Heart left ventricle (tissue), 16 donors: Measurements from ENCODE around the gene CPEB4. TPM values are rescaled to one million over a fixed set of nuclear protein-coding genes. Genes with fewer than 3 reads are reported as not detected.

Experiments used
- ATAC-seq, 4 donors: fragments of 200-7000 bp; cut with Tn5 transposase; one replicate each; pipeline ENCODE4 v1.9.1; 2020 to 2022; ENCODE audit warnings: moderate library complexity in 4 of 4, mild to moderate bottlenecking in 3 of 4, moderate number of reproducible peaks in 1 of 4
- DNase-seq, 5 donors: peaks; one replicate each; pipeline ENCODE4 v3.0.0-alpha.2; 2020
- H3K27ac ChIP-seq, 12 donors: fragments of 200-600 bp; sonication (generic) in 4 of 12; one replicate each; pipeline versions ENCODE4 v1.5.0 to v1.8.0; 2016 to 2022; ENCODE audit warnings: mild to moderate bottlenecking in 2 of 12
- H3K27me3 ChIP-seq, 9 donors: fragments of 200-600 bp; sonication (generic) in 2 of 9; one replicate each; pipeline versions ENCODE4 v1.5.1 to v1.8.0; 2016 to 2022; ENCODE audit warnings: mild to moderate bottlenecking in 3 of 9
- H3K36me3 ChIP-seq, 9 donors: fragments of 200-600 bp; sonication (generic) in 2 of 9; one replicate each; pipeline versions ENCODE4 v1.5.0 to v1.8.0; 2018 to 2022; ENCODE audit warnings: mild to moderate bottlenecking in 2 of 9
- H3K4me1 ChIP-seq, 12 donors: fragments of 200-600 bp; sonication (generic) in 4 of 12; one replicate each; pipeline versions ENCODE4 v1.5.0 to v1.8.0; 2016 to 2022; ENCODE audit warnings: mild to moderate bottlenecking in 3 of 12
- H3K4me3 ChIP-seq, 12 donors: fragments of 200-600 bp; sonication (generic) in 4 of 12; one replicate each; pipeline versions ENCODE4 v1.5.0 to v1.8.0; 2017 to 2022; ENCODE audit warnings: mild to moderate bottlenecking in 9 of 12, moderate library complexity in 4 of 12
- H3K9me3 ChIP-seq, 12 donors: fragments of 200-600 bp; sonication (generic) in 4 of 12; one replicate each; pipeline versions ENCODE4 v1.5.0 to v1.8.0; 2016 to 2022; ENCODE audit warnings: mild to moderate bottlenecking in 1 of 12
- CTCF ChIP-seq, 12 donors: fragments of 200-600 bp; sonication (generic) in 4 of 12; IDR thresholded peaks; one replicate each; pipeline versions ENCODE4 v1.5.0 to v1.8.0; 2018 to 2022; ENCODE audit warnings: antibody characterized with exemption in 12 of 12, mild to moderate bottlenecking in 5 of 12
- POLR2A ChIP-seq, 2 donors: fragments of 450-650 bp; IDR thresholded peaks; one replicate each; pipeline ENCODE4 v1.6.1; 2017; ENCODE audit warnings: antibody characterized with exemption in 2 of 2, mild to moderate bottlenecking in 2 of 2, moderate library complexity in 2 of 2
- WGBS, 4 donors: extraction: QIAGEN DNeasy Blood & Tissue Kit in 2 of 4; methylation state at CpG; one replicate each; pipeline versions ENCODE4 v1.1.5 to v1.1.7; 2013 to 2018; 5-methylcytosine and 5-hydroxymethylcytosine counted together
- intact Hi-C, 10 donors: fragments of 100-400 bp; cut with DNase I; formaldehyde crosslinking; loops; one replicate each; pipeline versions ENCODE4 v1.11.1 to v1.14.2; 2022
- polyA plus RNA-seq, 2 donors: library from polyadenylated mRNA; stranded (reverse); fragments of 200-250 nt; gene quantifications; one replicate each; pipeline ENCODE4 v1.2.3, GENCODE V29; 2013
- total RNA-seq, 9 donors: library from RNA; depleted of rRNA in 2 of 9; stranded (reverse); fragments of >200 nt in 2 of 9; fragmentation: NEBNext Ultra II Directional in 3 of 9; extraction: Animal tissue kit (Norgen Biotek cat#: 25700) in 3 of 9; gene quantifications; one replicate each; pipeline versions ENCODE4 v1.1.0 to v1.2.4, GENCODE V29; 2016 to 2023
- donor health status: ischemic (EF 13 %, LVEDD 7.1; RV severe dilation, severe dysfunction).
- donor health status: healthy with polysubstance abuse.
- donor health status: DM: no; HTN: yes; CAD: no.
- donor health status: DM: no; HTN: no; CAD: no.
- donor health status: ischemic (EF 25% LVEDD 6.9; RV normal size, moderate dysfunction).
- donor health status: ischemic (EF 25% LVEDD 5.7; RV mildly dilated, moderate dysfunction).
- donor health status: healthy.
- donor health status: DM: yes; HTN: yes; CAD: no.
- donor health status: ischemic (EF 35%, LVEDD 5.7; RV mildly dilated, moderate dysfunction).
- donor health status: nonischemic (EF 11% LVEDD 7.7; RV severe dilation, severe dysfunction).
- donor health status: DM: yes; HTN: yes; CAD: no.
- donor health status: PGD.
- donor health status: ischemic (EF 29% LVEDD 5.4; RV normal size, mild dysfunction).
- donor health status: nonischemic (EF 23%, LVEDD 6.1; RV moderate dilation, normal function).

Gene CPEB4
- total and polyA plus RNA-seq, 11 donors = 28.7 to 217 (median 168) TPM

- H3K4me1 ChIP-seq = peaks cover 0 to 25% (median 9%) of the 10 kb centered on the region in 12 donors
- no peak overlapping the region for H3K27ac ChIP-seq
- no peaks in the 10 kb centered on the region for H3K9me3 ChIP-seq
- DNase-seq (no peak), ATAC-seq (no peak)
- H3K4me3 ChIP-seq = no peak overlapping the region
- TF ChIP-seq POLR2A (IDR thresholded peaks at IDR 0.05) (no peak), CTCF (IDR thresholded peaks at IDR 0.05) (no peak)
- H3K36me3 ChIP-seq = no peaks in the 10 kb centered on the region
- intact Hi-C loops = loop anchor here in 8 of 10 donors (5.0 to 10.0 kb wide), 5 partner anchors 77 to 210 kb away; partner anchors contain the start of gene CPEB4 (in 1 of the 8)
- 74 to 76% (median 75%) methylated on average over 5 of the region's 5 CpGs for WGBS, 4 donors
- peaks cover 0 to 7% (median 0%) of the 10 kb centered on the region in 9 donors for H3K27me3 ChIP-seq
Observed at GRCh38 chr5:173974688-173975239, 86.6 kb downstream of the CPEB4 start.

DNA sequence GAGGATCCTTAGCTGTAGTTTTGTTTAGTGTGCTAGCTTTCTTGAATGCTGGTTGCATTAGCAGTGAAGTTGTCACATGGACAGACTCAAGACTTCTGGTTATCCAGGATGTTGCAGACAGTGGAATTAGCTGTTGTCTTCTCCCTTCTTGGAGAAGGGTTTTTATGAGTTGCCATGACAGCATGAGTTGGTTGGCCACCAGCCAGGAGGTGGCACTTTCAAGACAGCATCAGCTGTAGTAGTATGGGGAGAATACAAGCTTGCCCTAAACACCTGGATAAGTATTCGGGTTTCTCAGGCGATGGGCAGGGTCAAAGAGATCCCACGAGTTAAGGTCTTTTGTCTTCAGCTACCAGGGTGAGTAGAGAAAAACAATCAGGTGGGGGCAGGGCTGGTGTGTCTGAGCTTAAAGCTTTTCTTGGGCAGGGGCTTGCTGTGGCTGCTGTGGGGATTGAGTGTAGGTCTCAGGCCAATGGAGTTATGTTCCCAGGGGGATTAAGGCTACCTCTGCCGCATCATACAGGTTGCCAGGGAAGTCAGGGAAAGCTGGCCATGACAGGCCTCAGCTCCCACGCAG, 93.1 kb downstream of the CPEB4 start:
- WGBS, 4 donors = 70 to 79% (median 72%) methylated on average over 5 of the region's 5 CpGs
- Histone ChIP-seq H3K4me1 (no peaks in the 10 kb centered on the region), H3K36me3 (no peaks in the 10 kb centered on the region), H3K27me3 (peaks cover 0 to 11% (median 0%) of the 10 kb centered on the region in 9 donors), H3K9me3 (peaks cover 0 to 11% (median 0%) of the 10 kb centered on the region in 12 donors), H3K27ac (no peak overlapping the region), H3K4me3 (no peak overlapping the region)
- intact Hi-C loops = loop anchor here in 4 of 10 donors (10.0 kb wide), 3 partner anchors 334 to 686 kb away; no protein-coding TSS in a partner anchor
- DNase-seq = no peak
- no peak for ATAC-seq
- TF ChIP-seq POLR2A (IDR thresholded peaks at IDR 0.05) (no peak), CTCF (IDR thresholded peaks at IDR 0.05) (no peak)

DNA sequence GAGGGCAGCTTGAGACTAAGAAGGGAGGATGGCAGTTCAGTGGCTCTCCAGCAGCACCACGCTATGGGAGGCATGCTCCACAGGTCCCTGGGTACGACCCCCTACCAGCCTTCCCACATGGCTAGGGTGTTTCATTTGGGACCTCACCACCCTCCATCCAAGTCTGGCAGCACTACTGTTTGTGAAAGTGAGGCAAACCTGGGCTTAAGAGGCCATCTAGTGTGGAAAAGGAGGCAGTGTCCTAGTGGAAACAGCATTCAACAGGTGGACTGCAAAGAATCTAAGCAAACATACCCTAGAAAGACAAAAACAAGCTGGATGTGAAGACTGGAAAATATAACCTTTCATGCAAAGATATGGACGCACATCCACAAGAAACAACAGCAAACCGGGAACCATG, 96.1 kb downstream of the CPEB4 start:
- Histone ChIP-seq H3K36me3 (no peaks in the 10 kb centered on the region), H3K27me3 (peaks cover 0 to 11% (median 0%) of the 10 kb centered on the region in 9 donors), H3K9me3 (peaks cover 0 to 11% (median 0%) of the 10 kb centered on the region in 12 donors), H3K4me1 (no peaks in the 10 kb centered on the region), H3K4me3 (no peak overlapping the region), H3K27ac (no peak overlapping the region)
- DNase-seq = no peak
- intact Hi-C loops = loop anchor here in 4 of 10 donors (10.0 kb wide), 3 partner anchors 331 to 689 kb away; no protein-coding TSS in a partner anchor
- peak; percentile 61 to 77 (median 73) for ATAC-seq
- WGBS, 4 donors = 40 to 52% (median 45%) methylated on average over 4 of the region's 4 CpGs
- TF ChIP-seq POLR2A (IDR thresholded peaks at IDR 0.05) (no peak), CTCF (IDR thresholded peaks at IDR 0.05) (peak; percentile 7 to 53 (median 41))
